GM18867 (cell line): ENCODE results near the gene SYVN1.

Experiments
- ATAC-seq: cut with Tn5 transposase; IDR thresholded peaks from one replicate; pipeline ENCODE4 v1.9.1; 2021; ENCODE audit warnings: mild to moderate bottlenecking, moderate library complexity; ENCODE audit not compliant: unreplicated experiment

Gene SYVN1

GRCh38 chr11:65113361-65113756, 21.0 kb downstream of the SYVN1 start:
- ATAC-seq: no peak

- ATAC-seq: peak; percentile 22
Measured at GRCh38 chr11:65112546-65113360, 21.6 kb downstream of the SYVN1 start.

GRCh38 chr11:65111744-65112545, 22.4 kb downstream of the SYVN1 start, which contains the start of gene TM7SF2:
TSS of gene TM7SF2 (plus strand) at chr11:65111872. CDS start at chr11:65112016, 144 bp downstream.
- ATAC-seq: peak; percentile 59

GRCh38 chr11:65111159-65111743, 23.1 kb downstream of the SYVN1 start:
- no peak for ATAC-seq

DNA sequence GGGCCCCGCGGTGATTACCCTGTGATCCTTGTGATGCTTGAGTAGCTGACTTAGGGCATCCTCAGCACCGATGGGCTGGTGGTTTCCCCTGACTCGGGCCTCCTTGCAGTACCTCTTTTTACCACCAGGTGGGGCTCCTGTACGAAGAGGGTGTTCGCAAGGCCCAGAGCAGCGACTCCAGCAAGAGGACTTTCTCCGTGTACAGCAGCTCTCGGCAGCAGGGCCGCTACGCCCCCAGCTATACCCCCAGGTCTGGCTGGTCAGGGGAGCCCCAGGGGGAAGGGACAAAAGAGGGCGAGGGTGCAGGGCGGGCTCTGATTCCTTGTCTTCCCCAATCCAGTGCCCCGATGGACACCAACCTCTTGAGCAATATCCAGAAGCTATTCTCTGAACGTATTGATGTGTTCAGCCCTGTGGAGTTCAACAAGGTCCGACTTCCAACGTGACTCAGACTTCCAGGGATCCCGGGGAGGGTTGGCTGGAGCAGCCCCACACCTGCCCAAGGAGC, 23.9 kb downstream of the SYVN1 start:
- no peak for ATAC-seq

GRCh38 chr11:65109231-65110198, 24.8 kb downstream of the SYVN1 start:
- ATAC-seq: no peak

- no peak for ATAC-seq
Measured at GRCh38 chr11:65108469-65109123, 25.7 kb downstream of the SYVN1 start.

DNA sequence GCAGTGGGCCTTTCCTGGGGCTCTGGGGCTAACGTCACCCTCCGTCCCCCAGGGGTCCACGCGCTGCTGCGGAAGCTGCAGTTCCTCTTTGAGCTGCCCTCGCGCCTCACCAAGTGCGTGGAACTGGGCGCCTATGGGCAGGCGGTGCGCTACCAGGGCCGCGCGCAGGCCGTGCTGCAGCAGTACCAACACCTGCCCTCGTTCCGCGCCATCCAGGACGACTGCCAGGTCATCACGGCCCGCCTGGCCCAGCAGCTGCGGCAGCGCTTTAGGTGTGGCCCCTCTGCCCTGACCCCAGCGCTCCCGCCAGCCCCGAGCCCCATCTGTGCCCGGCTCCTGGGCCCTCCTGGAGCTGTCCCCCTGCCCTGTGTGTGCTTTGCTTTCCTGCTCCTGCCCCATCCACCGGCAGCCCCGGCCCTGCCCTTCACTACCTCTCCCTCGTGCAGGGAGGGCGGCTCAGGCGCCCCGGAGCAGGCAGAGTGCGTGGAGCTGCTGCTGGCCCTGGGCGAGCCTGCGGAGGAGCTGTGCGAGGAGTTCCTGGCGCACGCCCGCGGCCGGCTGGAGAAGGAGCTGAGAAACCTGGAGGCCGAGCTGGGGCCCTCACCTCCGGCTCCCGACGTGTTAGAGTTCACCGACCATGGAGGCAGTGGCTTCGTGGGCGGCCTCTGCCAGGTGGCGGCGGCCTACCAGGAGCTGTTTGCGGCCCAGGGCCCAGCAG, 26.4 kb downstream of the SYVN1 start:
- ATAC-seq: no peak

GRCh38 chr11:65107078-65107477, 27.2 kb downstream of the SYVN1 start:
- no peak for ATAC-seq

- ATAC-seq: no peak
Measured at GRCh38 chr11:65104628-65105027, 29.7 kb downstream of the SYVN1 start.

- no peak for ATAC-seq
Measured at GRCh38 chr11:65103476-65103875, 30.8 kb downstream of the SYVN1 start.

- no peak for ATAC-seq
Measured at GRCh38 chr11:65102142-65103095, 31.9 kb downstream of the SYVN1 start.

DNA sequence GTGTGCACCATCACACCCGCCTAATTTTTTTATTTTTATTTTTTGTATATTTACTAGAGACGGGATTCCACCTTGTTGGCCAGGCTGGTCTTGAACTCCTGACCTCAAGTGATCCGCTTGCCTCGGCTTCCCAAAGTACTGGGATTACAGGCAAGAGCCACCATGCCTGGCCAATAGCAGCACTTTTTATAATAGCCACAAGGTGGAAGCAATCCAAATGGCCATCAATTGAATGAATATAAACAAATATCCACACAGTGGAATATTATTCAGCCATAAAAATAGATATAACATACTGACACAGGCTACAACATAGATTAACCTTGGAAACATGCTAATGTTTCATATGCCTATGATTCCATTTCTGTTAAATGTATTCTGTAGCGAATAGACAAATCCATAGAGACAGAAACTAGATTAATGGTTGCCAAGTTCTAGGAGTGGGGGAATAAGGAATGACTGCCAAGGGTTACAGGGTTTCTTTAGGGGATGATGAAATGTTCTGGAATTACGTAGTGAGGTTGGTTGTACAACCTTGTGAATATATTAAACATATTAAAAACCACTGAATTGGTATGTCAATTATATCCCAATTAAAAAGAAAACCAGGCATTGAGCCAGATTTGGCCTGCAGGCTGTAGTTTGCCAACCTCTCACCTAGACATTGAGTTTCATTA, 33.5 kb downstream of the SYVN1 start:
- no peak for ATAC-seq

DNA sequence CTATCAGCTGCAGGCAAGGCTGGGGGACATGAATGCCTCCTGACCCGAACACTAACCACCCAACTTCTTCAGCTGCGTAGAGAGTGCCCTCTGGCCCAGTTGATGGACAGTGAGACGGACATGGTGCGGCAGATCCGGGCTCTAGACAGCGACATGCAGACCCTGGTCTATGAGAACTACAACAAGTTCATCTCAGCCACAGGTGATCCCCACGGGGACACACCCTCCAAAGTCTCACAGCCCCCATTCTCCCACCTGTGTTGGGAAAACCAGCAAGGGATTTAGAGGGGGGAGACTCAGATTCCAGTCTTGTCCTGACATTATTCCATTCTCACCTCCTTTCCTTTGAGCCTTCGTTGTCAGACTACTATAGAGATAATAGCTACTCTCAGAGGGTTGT, 37.4 kb downstream of the SYVN1 start:
- no peak for ATAC-seq

GRCh38 chr11:65095974-65096806, 38.1 kb downstream of the SYVN1 start, which contains the start of gene VPS51:
TSS of gene VPS51 (plus strand) at chr11:65096214. CDS start at chr11:65096251, 37 bp downstream.
- peak; percentile 75 for ATAC-seq

DNA sequence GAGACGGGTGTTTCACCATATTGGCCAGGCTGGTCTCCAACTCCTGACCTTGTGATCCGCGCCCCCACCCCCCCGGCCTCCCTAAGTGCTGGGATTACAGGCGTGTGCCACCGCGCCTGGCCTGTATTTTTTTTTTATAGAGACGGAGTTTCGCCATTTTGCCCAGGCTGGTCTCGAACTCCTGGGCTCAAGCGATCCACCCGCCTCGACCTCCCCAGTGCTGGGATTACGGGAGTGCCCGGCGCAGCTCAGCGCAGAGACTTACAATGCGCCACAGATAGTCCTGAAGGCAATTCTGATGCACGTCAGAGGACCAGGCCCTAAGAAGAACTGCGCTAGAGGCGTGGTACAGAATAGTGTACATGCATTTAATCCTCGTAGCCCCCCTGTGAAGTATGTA, 38.9 kb downstream of the SYVN1 start:
- ATAC-seq: no peak
